Sigmoid colon (tissue), 7 donors: ENCODE data around the gene MEGF6. TPM values are rescaled to one million over a fixed set of nuclear protein-coding genes. Genes with fewer than 3 reads are reported as not detected.

Source experiments
- DNase-seq: peaks from one replicate; pipeline ENCODE4 v3.0.0-alpha.2; 2019
- H3K27ac ChIP-seq, 4 donors: fragments of 200-600 bp; sonication (generic); one replicate each; pipeline ENCODE4 v1.5.1; 2016 to 2019; ENCODE audit warnings: mild to moderate bottlenecking in 1 of 4
- H3K27me3 ChIP-seq, 3 donors: fragments of 200-600 bp; sonication (generic); one replicate each; pipeline ENCODE4 v1.5.1; 2019; ENCODE audit warnings: mild to moderate bottlenecking in 1 of 3
- H3K36me3 ChIP-seq, 4 donors: fragments of 200-600 bp; sonication (generic); one replicate each; pipeline ENCODE4 v1.5.1; 2016 to 2019
- H3K4me1 ChIP-seq, 4 donors: fragments of 200-600 bp; sonication (generic); one replicate each; pipeline ENCODE4 v1.5.1; 2017 to 2019
- H3K4me3 ChIP-seq, 4 donors: fragments of 200-600 bp; sonication (generic); one replicate each; pipeline ENCODE4 v1.5.1; 2017 to 2019; ENCODE audit warnings: mild to moderate bottlenecking in 2 of 4, moderate library complexity in 1 of 4
- H3K9me3 ChIP-seq, 4 donors: fragments of 200-600 bp in 3 of 4; sonication (generic) in 3 of 4; one replicate each; pipeline versions ENCODE4 v1.5.1 to v1.6.1; 2013 to 2019
- CTCF ChIP-seq, 4 experiments: fragments of 450-650 bp in 3 of 4; fragments of 200-600 bp in 1 of 4; IDR thresholded peaks; one replicate each; pipeline ENCODE4 v1.5.1; 2016 to 2019; ENCODE audit warnings: antibody characterized with exemption in 4 of 4, mild to moderate bottlenecking in 3 of 4, moderate library complexity in 2 of 4
- EP300 ChIP-seq, 4 donors: sonication (generic); formaldehyde crosslinking; IDR thresholded peaks; one replicate each; pipeline ENCODE4 v1.6.1; 2017; ENCODE audit warnings: antibody characterized with exemption in 4 of 4
- POLR2A ChIP-seq, 2 donors: fragments of 450-650 bp; IDR thresholded peaks; one replicate each; pipeline ENCODE4 v1.6.1; 2016; ENCODE audit warnings: antibody characterized with exemption in 2 of 2, mild to moderate bottlenecking in 2 of 2, moderate library complexity in 2 of 2
- POLR2AphosphoS5 ChIP-seq, 4 donors: sonication (generic); formaldehyde crosslinking; IDR thresholded peaks; one replicate each; pipeline ENCODE4 v1.6.1; 2017; ENCODE audit warnings: antibody characterized with exemption in 4 of 4
- WGBS, 2 donors: extraction: QIAGEN DNeasy Blood & Tissue Kit; methylation state at CpG; one replicate each; pipeline ENCODE4 v1.1.7; 2013; 5-methylcytosine and 5-hydroxymethylcytosine counted together
- intact Hi-C: fragments of 100-400 bp; cut with DNase I; formaldehyde crosslinking; loops from one replicate; pipeline ENCODE4 v1.15.1; 2023
- polyA plus RNA-seq, 3 donors: library from polyadenylated mRNA; stranded (reverse); fragments of 200-250 nt; gene quantifications; one replicate each; pipeline ENCODE4 v1.2.3, GENCODE V29; 2013
- total RNA-seq, 4 donors: library from RNA; depleted of rRNA; stranded (reverse); fragments of >200 nt; gene quantifications; one replicate each; pipeline ENCODE4 v1.1.0, GENCODE V29; 2016
- donor health status: healthy with polysubstance abuse.
- donor health status: Bipolar disorder and iron deficiency.
- donor health status: healthy.

The MEGF6 gene
- total and polyA plus RNA-seq, 7 donors, result 2.4 to 31.9 (median 7.8) TPM; not detected in 1

GRCh38 chr1:3602375-3602774 is 8.9 kb downstream of the MEGF6 start:
- WGBS, 2 donors, result 83 to 86% methylated on average over 21 of the region's 21 CpGs
- no peak for DNase-seq
- no peak for TF ChIP-seq EP300 (IDR thresholded peaks at IDR 0.05)
- no peak for TF ChIP-seq POLR2A (IDR thresholded peaks at IDR 0.05)
- TF ChIP-seq POLR2AphosphoS5 (IDR thresholded peaks at IDR 0.05), result no peak
- no peak for TF ChIP-seq CTCF (IDR thresholded peaks at IDR 0.05)
- Histone ChIP-seq H3K27me3 (peaks cover 0 to 20% (median 1%) of the 10 kb centered on the region in 3 donors), H3K36me3 (no peaks in the 10 kb centered on the region), H3K4me1 (peaks cover 0 to 17% (median 14%) of the 10 kb centered on the region in 4 donors), H3K9me3 (no peaks in the 10 kb centered on the region), H3K27ac (no peak overlapping the region), H3K4me3 (no peak overlapping the region)
- intact Hi-C loops, result no loop called here

GRCh38 chr1:3601743-3602142 is 9.6 kb downstream of the MEGF6 start:
- Histone ChIP-seq H3K36me3 (no peaks in the 10 kb centered on the region), H3K9me3 (no peaks in the 10 kb centered on the region), H3K27me3 (peaks cover 0 to 19% (median 0%) of the 10 kb centered on the region in 3 donors), H3K27ac (no peak overlapping the region), H3K4me1 (peaks cover 0 to 17% (median 14%) of the 10 kb centered on the region in 4 donors), H3K4me3 (no peak overlapping the region)
- WGBS, 2 donors, result 70 to 80% methylated on average over 16 of the region's 16 CpGs
- TF ChIP-seq POLR2A (IDR thresholded peaks at IDR 0.05) (no peak), EP300 (IDR thresholded peaks at IDR 0.05) (no peak), CTCF (IDR thresholded peaks at IDR 0.05) (no peak), POLR2AphosphoS5 (IDR thresholded peaks at IDR 0.05) (no peak)
- no peak for DNase-seq
- intact Hi-C loops, result no loop called here

- H3K27ac ChIP-seq, result no peak overlapping the region
- peaks cover 0 to 17% (median 14%) of the 10 kb centered on the region in 4 donors for H3K4me1 ChIP-seq
- peaks cover 0 to 19% (median 0%) of the 10 kb centered on the region in 3 donors for H3K27me3 ChIP-seq
- H3K36me3 ChIP-seq, result no peaks in the 10 kb centered on the region
- TF ChIP-seq CTCF (IDR thresholded peaks at IDR 0.05), result no peak
- TF ChIP-seq POLR2A (IDR thresholded peaks at IDR 0.05), result no peak
- TF ChIP-seq POLR2AphosphoS5 (IDR thresholded peaks at IDR 0.05), result no peak
- no peak for TF ChIP-seq EP300 (IDR thresholded peaks at IDR 0.05)
- intact Hi-C loops, result no loop called here
- 58 to 88% methylated on average over 10 of the region's 10 CpGs for WGBS, 2 donors
- no peak overlapping the region for H3K4me3 ChIP-seq
- no peaks in the 10 kb centered on the region for H3K9me3 ChIP-seq
- DNase-seq, result no peak
These were observed 11.0 kb downstream of the MEGF6 start for GRCh38 chr1:3600354-3600753.

GRCh38 chr1:3599816-3600215 is 11.5 kb downstream of the MEGF6 start:
- intact Hi-C loops, result no loop called here
- Histone ChIP-seq H3K27me3 (peaks cover 0 to 19% (median 0%) of the 10 kb centered on the region in 3 donors), H3K4me1 (peaks cover 0 to 17% (median 14%) of the 10 kb centered on the region in 4 donors), H3K4me3 (no peak overlapping the region), H3K36me3 (no peaks in the 10 kb centered on the region), H3K27ac (no peak overlapping the region), H3K9me3 (no peaks in the 10 kb centered on the region)
- no peak for TF ChIP-seq POLR2AphosphoS5 (IDR thresholded peaks at IDR 0.05)
- no peak for TF ChIP-seq EP300 (IDR thresholded peaks at IDR 0.05)
- TF ChIP-seq POLR2A (IDR thresholded peaks at IDR 0.05), result no peak
- no peak for TF ChIP-seq CTCF (IDR thresholded peaks at IDR 0.05)
- DNase-seq, result no peak
- 72 to 74% methylated on average over 15 of the region's 15 CpGs for WGBS, 2 donors

GRCh38 chr1:3599286-3599811 is 12.0 kb downstream of the MEGF6 start:
- DNase-seq, result no peak
- H3K4me1 ChIP-seq, result peaks cover 0 to 17% (median 14%) of the 10 kb centered on the region in 4 donors
- 80 to 83% methylated on average over 16 of the region's 16 CpGs for WGBS, 2 donors
- no peaks in the 10 kb centered on the region for H3K9me3 ChIP-seq
- H3K36me3 ChIP-seq, result no peaks in the 10 kb centered on the region
- no peak overlapping the region for H3K4me3 ChIP-seq
- TF ChIP-seq EP300 (IDR thresholded peaks at IDR 0.05), result no peak
- TF ChIP-seq POLR2AphosphoS5 (IDR thresholded peaks at IDR 0.05), result no peak
- no peak for TF ChIP-seq POLR2A (IDR thresholded peaks at IDR 0.05)
- TF ChIP-seq CTCF (IDR thresholded peaks at IDR 0.05), result no peak
- H3K27ac ChIP-seq, result no peak overlapping the region
- intact Hi-C loops, result no loop called here
- H3K27me3 ChIP-seq, result peaks cover 0 to 19% (median 0%) of the 10 kb centered on the region in 3 donors
